Fibroblast of lung (primary cell): ENCODE measurements around the gene SORCS2.

Experiments used
- CTCF ChIP-seq, 2 donors: IDR thresholded peaks in 1 of 2; conservative IDR thresholded peaks in 1 of 2; 1 replicate in 1 of 2; 2 replicates in 1 of 2; pipeline ENCODE4 v1.5.1; 2011 to 2012; ENCODE audit warnings: low read length in 2 of 2, control low read depth in 1 of 2, inconsistent platforms in 1 of 2, low read depth in 1 of 2, mild to moderate bottlenecking in 1 of 2
- EZH2 ChIP-seq: IDR thresholded peaks from 2 replicates; pipeline ENCODE4 v1.5.1; 2012; ENCODE audit warnings: low read length, control low read depth, mild to moderate bottlenecking; ENCODE audit errors: missing control alignments

GRCh38 chr4:7266525-7267292 is 74.4 kb downstream of the SORCS2 start:
- TF ChIP-seq CTCF (conservative IDR thresholded peaks at IDR 0.05 in 1 of 2, IDR thresholded peaks at IDR 0.05 in 1 of 2; ENCODE audit: low read depth in 1 of 2, low read length in 2 of 2) (no peak), EZH2 (no peak)
